ENCODE measurements around the gene XAF1.

GRCh38 chr17:6761779-6762178, 5.9 kb downstream of the XAF1 start:
- TF ChIP-seq POLR2A (IDR thresholded peaks at IDR 0.05) (no peak), EP300 (IDR thresholded peaks at IDR 0.05) (no peak)
